ENCODE results near the gene CAPNS1.

CAPNS1 gene

DNA sequence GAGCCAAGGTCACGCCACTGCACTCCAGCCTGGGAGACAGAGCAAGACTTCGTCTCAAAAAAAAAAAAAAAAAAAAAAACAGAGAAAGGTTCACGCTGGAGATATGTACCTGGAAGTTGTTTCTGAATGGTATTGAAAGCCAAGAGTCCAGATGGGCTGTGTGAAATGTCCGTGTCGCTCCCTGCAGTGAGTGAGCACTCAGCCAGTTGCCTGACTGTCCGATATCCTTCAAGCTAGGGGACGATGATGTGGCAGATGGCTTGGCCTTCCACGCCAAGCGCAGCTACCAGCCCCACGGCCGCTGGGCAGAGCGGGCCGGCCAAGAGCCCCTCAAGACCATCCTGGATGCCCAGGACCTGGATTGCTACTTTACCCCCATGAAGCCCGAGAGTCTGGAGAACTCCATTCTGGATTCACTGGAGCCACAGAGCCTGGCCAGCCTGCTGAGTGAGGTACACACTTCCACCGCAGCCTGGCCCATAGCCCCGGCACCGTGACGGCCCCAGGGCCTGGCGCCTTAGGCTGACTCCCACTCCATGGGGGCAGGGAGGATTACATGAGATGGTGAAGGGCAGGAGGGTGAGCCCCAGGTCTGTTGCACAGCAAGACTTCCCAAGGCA, 40.6 kb upstream of the CAPNS1 start:
- TF ChIP-seq CTCF (IDR thresholded peaks at IDR 0.05; ENCODE audit: low read depth, low read length): no peak
- no peak for DNase-seq (ENCODE audit: extremely low read depth, low read depth)

DNA sequence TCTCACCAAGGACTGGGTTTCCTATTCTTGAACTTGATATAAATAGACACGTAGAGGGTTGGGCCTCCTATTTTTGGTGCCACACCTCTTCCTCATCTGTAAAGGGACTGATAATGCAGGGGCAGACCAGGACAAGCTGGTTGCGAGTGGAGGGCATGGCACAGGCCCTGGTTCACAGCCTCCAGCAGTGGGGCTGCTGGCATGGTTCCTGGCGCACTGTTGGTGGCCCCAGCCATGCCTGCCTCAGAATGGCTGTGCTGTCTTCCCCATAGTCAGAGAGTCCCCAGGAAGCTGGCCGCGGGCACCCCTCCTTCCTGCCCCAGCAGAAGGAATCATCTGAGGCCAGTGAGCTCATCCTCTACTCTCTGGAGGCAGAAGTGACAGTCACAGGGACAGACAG, 39.4 kb upstream of the CAPNS1 start:
- no peak for DNase-seq (ENCODE audit: extremely low read depth, low read depth)
- no peak for TF ChIP-seq CTCF (IDR thresholded peaks at IDR 0.05; ENCODE audit: low read depth, low read length)

DNA sequence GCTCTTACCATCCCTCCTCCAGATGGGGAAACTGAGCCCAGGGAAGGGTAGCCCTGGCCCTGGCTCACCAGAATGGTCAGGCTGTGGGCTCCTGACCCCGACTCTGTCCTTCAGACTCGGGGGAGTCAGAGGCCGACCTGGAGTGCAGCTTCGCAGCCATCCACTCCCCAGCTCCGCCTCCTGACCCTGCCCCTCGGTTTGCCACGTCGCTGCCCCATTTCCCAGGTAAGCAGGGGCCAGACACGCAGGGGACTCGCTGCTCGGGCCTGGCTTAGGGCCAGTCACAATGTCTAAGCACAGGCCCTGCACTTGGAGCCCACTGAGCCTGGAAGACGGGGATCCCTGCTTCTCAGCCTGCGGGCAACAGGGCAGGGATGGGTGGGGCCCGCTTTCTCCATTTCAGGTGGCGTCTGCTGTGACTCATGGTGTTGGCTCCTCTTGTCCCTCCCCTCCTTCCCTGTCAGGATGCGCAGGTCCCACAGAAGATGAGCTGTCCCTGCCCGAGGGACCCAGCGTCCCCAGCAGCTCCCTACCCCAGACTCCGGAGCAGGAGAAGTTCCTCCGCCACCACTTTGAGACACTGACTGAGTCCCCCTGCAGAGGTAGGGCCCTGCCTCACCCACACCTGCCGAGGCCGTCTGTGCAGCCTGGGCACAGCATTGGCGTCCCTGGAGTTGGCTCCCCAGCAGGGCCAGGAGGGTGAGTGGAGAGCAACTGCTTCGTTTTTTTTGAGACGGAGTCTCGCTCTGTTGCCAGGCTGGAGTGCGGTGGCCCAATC, 38.1 kb upstream of the CAPNS1 start:
- DNase-seq (ENCODE audit: extremely low read depth, low read depth): no peak
- no peak for TF ChIP-seq CTCF (IDR thresholded peaks at IDR 0.05; ENCODE audit: low read depth, low read length)

DNA sequence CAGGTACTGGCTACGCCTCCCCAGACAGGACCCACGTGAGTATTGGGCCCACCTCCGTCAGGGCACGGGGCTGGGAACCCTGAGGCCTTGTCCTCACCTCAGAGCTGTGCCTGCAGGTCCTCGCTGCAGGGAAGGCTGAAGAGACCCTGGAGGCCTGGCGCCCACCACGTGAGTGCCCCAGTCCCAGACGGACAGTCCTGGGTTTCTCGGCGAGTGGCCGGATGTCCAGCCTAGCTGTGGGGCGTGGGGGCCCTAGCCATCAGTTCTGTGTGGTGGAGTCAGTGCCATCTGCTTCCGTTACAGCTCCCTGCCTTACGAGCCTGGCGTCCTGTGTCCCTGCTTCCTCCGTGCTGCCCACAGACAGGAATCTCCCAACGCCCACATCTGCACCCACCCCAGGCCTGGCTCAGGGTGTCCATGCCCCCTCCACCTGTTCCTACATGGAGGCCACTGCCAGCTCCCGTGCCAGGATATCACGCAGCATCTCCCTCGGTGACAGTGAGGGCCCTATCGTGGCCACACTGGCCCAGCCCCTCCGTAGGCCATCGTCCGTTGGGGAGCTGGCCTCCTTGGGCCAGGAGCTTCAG, 36.7 kb upstream of the CAPNS1 start:
- TF ChIP-seq CTCF (IDR thresholded peaks at IDR 0.05; ENCODE audit: low read depth, low read length): no peak
- no peak for DNase-seq (ENCODE audit: extremely low read depth, low read depth)

- DNase-seq (ENCODE audit: extremely low read depth, low read depth): no peak
- TF ChIP-seq CTCF (IDR thresholded peaks at IDR 0.05; ENCODE audit: low read depth, low read length): no peak
Measured at GRCh38 chr19:36103842-36104552, 35.9 kb upstream of the CAPNS1 start.

GRCh38 chr19:36106441-36106840, 33.4 kb upstream of the CAPNS1 start:
- no peak for TF ChIP-seq CTCF (IDR thresholded peaks at IDR 0.05; ENCODE audit: low read depth, low read length)
- DNase-seq (ENCODE audit: extremely low read depth, low read depth): no peak

DNA sequence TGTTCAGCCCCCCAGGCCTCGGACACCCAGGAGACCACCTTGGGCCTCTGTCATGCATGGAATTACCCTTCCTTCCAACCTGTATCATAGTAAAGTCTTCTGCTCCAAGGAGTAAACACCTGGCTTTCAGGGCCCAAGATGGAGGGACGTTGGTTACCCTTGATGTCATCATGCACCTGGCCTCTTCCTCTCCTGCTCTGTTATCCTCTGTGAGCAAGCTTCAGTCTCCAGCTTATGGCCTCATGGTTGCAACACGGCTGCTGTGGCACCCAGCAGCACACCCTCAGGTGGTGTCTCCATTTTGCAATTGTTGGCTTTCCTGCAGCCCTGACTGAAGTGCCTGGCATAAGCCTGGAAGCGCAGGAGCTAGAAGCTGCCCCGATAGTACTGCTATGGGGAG, 32.9 kb upstream of the CAPNS1 start:
- no peak for TF ChIP-seq CTCF (IDR thresholded peaks at IDR 0.05; ENCODE audit: low read depth, low read length)
- no peak for DNase-seq (ENCODE audit: extremely low read depth, low read depth)

Data from AG09319 (cell line).